Measurements from ENCODE around the gene OTX1. TPM values are rescaled to one million over a fixed set of nuclear protein-coding genes. Genes with fewer than 3 reads are reported as not detected.

Gene OTX1
- total and polyA plus RNA-seq, 2 of the 4 experiments (the other 2 are of a cell fraction): 0.03 TPM; not detected in 1

DNA sequence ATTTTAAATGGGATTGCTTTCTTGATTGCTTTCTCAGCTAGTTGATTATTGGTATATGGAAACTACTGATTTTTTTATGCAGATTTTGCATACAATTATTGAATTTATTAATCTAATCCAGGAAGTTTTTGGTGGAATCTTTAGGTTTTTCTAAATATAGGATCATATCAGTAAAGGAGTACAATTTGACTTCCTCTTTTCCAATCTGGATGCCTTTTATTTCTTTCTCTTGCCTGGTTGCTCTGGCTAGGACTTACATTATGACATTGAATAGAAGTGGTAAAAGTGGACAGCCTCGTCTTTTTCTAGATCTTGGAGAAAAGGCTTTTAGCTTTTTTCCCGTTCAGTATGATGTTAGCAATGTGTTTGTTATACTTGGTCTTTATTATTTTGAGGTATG lies 51.3 kb downstream of the OTX1 start:
- Histone ChIP-seq H3K18ac (ENCODE audit: low read depth, low read length) (no peak overlapping the region), H3K27me3 (ENCODE audit: control insufficient read depth, insufficient read depth, low read length) (no peaks in the 10 kb centered on the region), H4K5ac (ENCODE audit: low read depth, low read length) (no peak overlapping the region), H3K14ac (replicated peaks; ENCODE audit: low read depth, low read length) (no peak overlapping the region), H3K4me2 (ENCODE audit: low read depth, low read length) (no peak overlapping the region), H3K56ac (ENCODE audit: extremely low read depth, insufficient read depth, low read length) (no peak overlapping the region), H3K9me1 (ENCODE audit: insufficient read depth, low read length) (no peaks in the 10 kb centered on the region), H3K4ac (ENCODE audit: low read depth, low read length) (no peak overlapping the region), H2BK5ac (ENCODE audit: low read depth, low read length, poor library complexity, severe bottlenecking) (no peak overlapping the region), H3K9ac (ENCODE audit: low read depth, low read length) (no peak overlapping the region), H3K79me1 (ENCODE audit: low read depth in 1 of 2, low read length in 2 of 2) (no peaks in the 10 kb centered on the region), H3K4me1 (ENCODE audit: control insufficient read depth, insufficient read depth, low read length) (no peaks in the 10 kb centered on the region), H2BK120ac (ENCODE audit: low read depth, low read length) (no peak overlapping the region), H3K23ac (ENCODE audit: low read depth, low read length) (no peak overlapping the region), H3K36me3 (ENCODE audit: control insufficient read depth, insufficient read depth, low read length) (no peaks in the 10 kb centered on the region), H4K8ac (ENCODE audit: low read depth in 2 of 2, low read length in 2 of 2) (no peak overlapping the region), H3K27ac (ENCODE audit: insufficient read depth, low read length) (no peak overlapping the region), H2BK20ac (ENCODE audit: low read depth, low read length) (no peak overlapping the region), H3K9me3 (ENCODE audit: control insufficient read depth, insufficient read depth, low read length) (no peaks in the 10 kb centered on the region; the same call in 1 of the 2 replicates), H4K20me1 (ENCODE audit: insufficient read depth, low read length) (no peaks in the 10 kb centered on the region), H2BK15ac (ENCODE audit: low read depth, low read length) (no peak overlapping the region), H2AK9ac (replicated peaks; ENCODE audit: low read depth, low read length, poor library complexity) (no peak overlapping the region), H4K91ac (ENCODE audit: insufficient read depth, low read depth, low read length) (no peak overlapping the region), H3K4me3 (ENCODE audit: insufficient read depth, low read depth, low read length) (no peak overlapping the region), H2AFZ (replicated peaks; ENCODE audit: low read length, poor library complexity) (no peak overlapping the region), H2AK5ac (ENCODE audit: low read depth, low read length) (no peak overlapping the region)
- in situ Hi-C loops (cut with MboI; ENCODE audit: low sequenced_read_pairs): loop anchor here (25.0 kb wide), 1 partner anchor 110 kb away; no protein-coding TSS in a partner anchor
- no TSS peak for BruUV-seq (replicated peaks)
- no peak for ATAC-seq (ENCODE audit: low read depth)
- dilution Hi-C loops (cut with HindIII; ENCODE audit: low sequenced_read_pairs, unreplicated experiment): no loop called here
- TF ChIP-seq, protein P1, sequence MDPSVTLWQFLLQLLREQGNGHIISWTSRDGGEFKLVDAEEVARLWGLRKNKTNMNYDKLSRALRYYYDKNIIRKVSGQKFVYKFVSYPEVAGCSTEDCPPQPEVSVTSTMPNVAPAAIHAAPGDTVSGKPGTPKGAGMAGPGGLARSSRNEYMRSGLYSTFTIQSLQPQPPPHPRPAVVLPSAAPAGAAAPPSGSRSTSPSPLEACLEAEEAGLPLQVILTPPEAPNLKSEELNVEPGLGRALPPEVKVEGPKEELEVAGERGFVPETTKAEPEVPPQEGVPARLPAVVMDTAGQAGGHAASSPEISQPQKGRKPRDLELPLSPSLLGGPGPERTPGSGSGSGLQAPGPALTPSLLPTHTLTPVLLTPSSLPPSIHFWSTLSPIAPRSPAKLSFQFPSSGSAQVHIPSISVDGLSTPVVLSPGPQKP (IDR thresholded peaks at IDR 0.05; ENCODE audit: borderline replicate concordance, low read depth, low read length): no peak
- no peak for TF ChIP-seq RAD21 (IDR thresholded peaks at IDR 0.05; ENCODE audit: low read length)
- TF ChIP-seq RCOR1 (IDR thresholded peaks at IDR 0.05; ENCODE audit: insufficient replicate concordance, low read length): no peak
- ChIA-PET CTCF (no interaction called here), POLR2A (ENCODE audit: unreplicated experiment) (no interaction called here)
- DNase-seq: no peak
- no CpG with 5 or more reads among the region's 2 CpGs for WGBS, 2 experiments (ENCODE audit: extremely low coverage in 2 of 2, insufficient read length in 1 of 2)
- intact Hi-C loops (cut with micrococcal nuclease): no loop called here

Measured in IMR-90 (cell line).